Left colon (tissue), 2 donors: ENCODE results near the gene KCNAB3. TPM values are rescaled to one million over a fixed set of nuclear protein-coding genes. Genes with fewer than 3 reads are reported as not detected.

ENCODE experiments used
- ATAC-seq: fragments of 200-7000 bp; cut with Tn5 transposase; one replicate; pipeline ENCODE4 v1.9.1; 2020; ENCODE audit warnings: mild to moderate bottlenecking, moderate library complexity
- DNase-seq, 2 donors: peaks; one replicate each; pipeline ENCODE4 v3.0.0-alpha.2; 2020
- intact Hi-C, 2 donors: fragments of 100-400 bp; cut with DNase I in 1 of 2; cut with micrococcal nuclease in 1 of 2; formaldehyde crosslinking; loops; one replicate each; pipeline versions ENCODE4 v1.11.2 to v1.14.0; 2022; cut with DNase I, micrococcal nuclease
- total RNA-seq, 2 donors: library from RNA; stranded (reverse); fragmentation: NEBNext Ultra II Directional; extraction: Animal tissue kit (Norgen Biotek cat#: 25700); gene quantifications; one replicate each; pipeline ENCODE4 v1.2.1, GENCODE V29; 2021
- donor health status: DM: no; HTN: no; CAD: no.
- donor health status: DM: yes; HTN: yes; CAD: no.

Gene KCNAB3
- total RNA-seq, 2 donors from 2014 or later: 2.2 to 3.1 TPM

- intact Hi-C loops: no loop called here
- ATAC-seq (peak; percentile 4), DNase-seq (peak; percentile 61)
Observed at GRCh38 chr17:7885367-7886226, 44.1 kb downstream of the KCNAB3 start.

- intact Hi-C loops: no loop called here
- ATAC-seq (no peak), DNase-seq (peak in 1 of 2 donors; percentile 50)
Observed at GRCh38 chr17:7884581-7885366, 44.9 kb downstream of the KCNAB3 start.

GRCh38 chr17:7883781-7884386, 45.8 kb downstream of the KCNAB3 start:
- intact Hi-C loops: no loop called here
- DNase-seq (no peak), ATAC-seq (no peak)

- DNase-seq (no peak), ATAC-seq (no peak)
- intact Hi-C loops: no loop called here
Observed at GRCh38 chr17:7882629-7883028, 47.0 kb downstream of the KCNAB3 start.

GRCh38 chr17:7882068-7882467, 47.6 kb downstream of the KCNAB3 start:
- ATAC-seq (no peak), DNase-seq (no peak)
- intact Hi-C loops: no loop called here

- intact Hi-C loops: no loop called here
- no peak for DNase-seq
- ATAC-seq: no peak
Observed at GRCh38 chr17:7881276-7882054, 48.2 kb downstream of the KCNAB3 start.

GRCh38 chr17:7880076-7880868, 49.4 kb downstream of the KCNAB3 start:
- intact Hi-C loops: no loop called here
- ATAC-seq (peak; percentile 32), DNase-seq (no peak)

- ATAC-seq: no peak
- intact Hi-C loops: no loop called here
- no peak for DNase-seq
Observed at GRCh38 chr17:7878234-7878633, 51.4 kb downstream of the KCNAB3 start.

GRCh38 chr17:7875804-7876370, 53.8 kb downstream of the KCNAB3 start:
- intact Hi-C loops: no loop called here
- ATAC-seq: no peak
- DNase-seq: no peak

GRCh38 chr17:7873051-7873450, 56.6 kb downstream of the KCNAB3 start:
- intact Hi-C loops: no loop called here
- DNase-seq (no peak), ATAC-seq (no peak)

Other genes with a start within 250 kb of the KCNAB3 start
- gene TP53, start 242.4 kb downstream of the KCNAB3 start, total RNA-seq: 10 to 100 TPM; 47.3 to 60.0 TPM
- 1 to 10 TPM; 6.4 to 9.7 TPM for gene WRAP53, start 241.4 kb downstream of the KCNAB3 start, total RNA-seq
- under 1 TPM; 0.25 to 0.34 TPM for gene EFNB3, start 224.7 kb downstream of the KCNAB3 start, total RNA-seq
- gene DNAH2, start 212.1 kb downstream of the KCNAB3 start, total RNA-seq: under 1 TPM; 0.22 to 0.61 TPM
- gene KDM6B, start 95.6 kb downstream of the KCNAB3 start, total RNA-seq: 10 to 100 TPM; 49.5 to 50.4 TPM
- 1 to 10 TPM; 3.8 to 6.1 TPM for gene TMEM88, start 74.8 kb downstream of the KCNAB3 start, total RNA-seq
- 10 to 100 TPM; 49.7 to 83.0 TPM for gene NAA38, start 72.3 kb downstream of the KCNAB3 start, total RNA-seq
- 1 to 10 TPM; 8.3 to 9.0 TPM for gene CYB5D1, start 71.9 kb downstream of the KCNAB3 start, total RNA-seq
- 10 to 100 TPM; 51.3 to 51.9 TPM for gene CHD3, start 41.1 kb downstream of the KCNAB3 start, total RNA-seq
- 1 to 10 TPM; 1.2 to 2.1 TPM for gene RNF227, start 13.6 kb downstream of the KCNAB3 start, total RNA-seq
- gene TRAPPC1, start 2.1 kb upstream of the KCNAB3 start, total RNA-seq: 100 to 1,000 TPM; 121 to 122 TPM
- gene CNTROB, start 2.4 kb upstream of the KCNAB3 start, total RNA-seq: 10 to 100 TPM; 25.8 to 26.7 TPM
- not detected for gene GUCY2D, start 72.8 kb upstream of the KCNAB3 start, total RNA-seq
- gene ALOX15B, start 109.2 kb upstream of the KCNAB3 start, total RNA-seq: 1 to 10 TPM in 1 of 2 donors, under 1 TPM in 1; 0.55 to 2.5 TPM
- under 1 TPM in 1 of 2 donors, not detected in 1; 0.82 TPM for gene ALOX12B, start 157.9 kb upstream of the KCNAB3 start, total RNA-seq
- gene ALOXE3, start 188.7 kb upstream of the KCNAB3 start, total RNA-seq: not detected
- not detected for gene HES7, start 194.2 kb upstream of the KCNAB3 start, total RNA-seq
- 100 to 1,000 TPM in 1 of 2 donors, 10 to 100 TPM in 1; 35.0 to 113 TPM for gene PER1, start 222.5 kb upstream of the KCNAB3 start, total RNA-seq
- 10 to 100 TPM; 45.1 to 56.3 TPM for gene VAMP2, start 233.1 kb upstream of the KCNAB3 start, total RNA-seq
- 10 to 100 TPM; 11.3 to 12.6 TPM for gene TMEM107, start 246.5 kb upstream of the KCNAB3 start, total RNA-seq